ENCODE results near the gene ATG4C.
"Not testable (repeated sequence)": the region's sequence is repeated elsewhere in the genome, so short reads cannot be mapped to it uniquely, and the experiment has no call there.

Gene ATG4C

DNA sequence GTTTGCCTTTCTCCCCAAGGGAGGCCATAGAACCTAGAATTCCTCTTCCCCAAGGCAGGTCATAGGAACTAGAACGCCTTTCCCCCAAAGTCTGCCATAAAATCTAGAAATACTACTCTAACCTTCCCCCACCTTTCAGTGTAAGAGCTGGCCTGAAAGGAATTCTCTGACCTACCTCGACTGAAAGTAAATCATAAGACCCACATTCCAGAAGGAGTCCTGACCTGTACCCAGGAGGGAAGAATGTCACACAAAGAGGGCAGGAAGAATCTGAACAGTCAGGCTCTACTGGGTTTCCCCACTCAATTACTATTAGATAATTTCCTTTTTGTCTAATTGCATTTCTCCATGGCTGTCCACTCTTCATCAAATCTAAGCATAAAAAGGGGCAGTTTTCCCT is 5.7 kb upstream of the ATG4C start:
- no peak for DNase-seq

DNA sequence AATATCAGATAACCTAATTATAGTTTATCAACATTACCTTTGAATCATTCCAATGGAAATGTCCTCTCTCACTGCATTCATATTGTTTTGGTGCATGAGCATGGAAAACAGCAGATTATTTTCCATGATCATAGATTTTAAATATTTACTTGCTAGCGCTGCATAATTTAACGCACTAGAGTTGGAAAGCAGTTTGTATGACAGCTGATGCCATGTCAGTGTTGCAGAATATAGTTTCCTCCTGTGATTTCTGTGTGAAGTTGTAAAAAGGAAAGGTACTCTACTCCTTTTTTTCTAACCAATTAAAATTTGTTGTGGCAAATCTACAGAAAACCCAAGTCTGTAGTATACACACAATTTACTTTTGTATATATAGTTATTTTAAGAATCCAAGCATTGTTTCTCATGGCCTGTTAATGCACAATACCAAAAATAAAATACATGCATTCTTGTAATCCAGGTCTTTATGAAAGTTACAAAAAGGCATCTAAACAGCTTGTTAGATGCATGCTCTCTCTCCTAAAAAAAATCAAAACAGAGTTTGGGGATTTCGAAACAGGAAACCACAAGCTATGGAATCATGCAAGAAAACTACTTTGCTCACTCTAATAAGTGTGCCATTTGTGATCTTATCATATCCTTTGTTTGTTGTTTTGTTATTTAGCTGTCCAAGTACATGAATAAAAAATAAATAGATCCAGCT is 1.9 kb upstream of the ATG4C start:
- no peak for DNase-seq

DNA sequence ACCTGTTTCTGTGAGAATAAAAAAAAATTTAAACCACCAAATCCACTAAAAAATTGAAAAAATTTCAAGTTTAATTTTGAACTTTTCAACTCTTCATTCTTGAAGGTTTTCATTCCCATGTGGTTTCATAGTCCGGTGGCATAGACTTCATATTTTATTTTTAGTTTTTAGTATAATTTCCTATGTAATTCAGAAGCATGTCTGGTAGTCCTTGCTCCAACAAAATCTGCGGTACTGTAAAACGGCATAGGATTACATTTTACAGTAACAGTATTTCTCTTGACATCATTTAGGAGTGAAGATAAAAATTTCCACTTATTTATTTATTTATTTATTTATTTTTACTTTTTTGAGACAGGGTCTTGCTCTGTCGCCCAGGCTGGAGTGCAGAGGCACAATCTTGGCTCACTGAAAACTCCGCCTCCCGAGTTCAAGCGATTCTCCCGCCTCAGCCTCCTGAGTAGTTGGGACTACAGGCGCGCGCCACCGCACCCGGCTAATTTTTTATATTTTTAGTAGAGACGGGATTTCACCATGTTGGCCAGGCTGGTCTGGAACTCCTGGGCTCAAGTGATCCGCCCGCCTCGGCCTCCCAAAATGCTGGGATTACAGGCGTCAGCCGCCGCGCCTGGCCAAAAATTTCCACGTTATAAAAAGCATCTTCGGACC is 1.3 kb upstream of the ATG4C start:
- DNase-seq, result not testable (repeated sequence)

DNA sequence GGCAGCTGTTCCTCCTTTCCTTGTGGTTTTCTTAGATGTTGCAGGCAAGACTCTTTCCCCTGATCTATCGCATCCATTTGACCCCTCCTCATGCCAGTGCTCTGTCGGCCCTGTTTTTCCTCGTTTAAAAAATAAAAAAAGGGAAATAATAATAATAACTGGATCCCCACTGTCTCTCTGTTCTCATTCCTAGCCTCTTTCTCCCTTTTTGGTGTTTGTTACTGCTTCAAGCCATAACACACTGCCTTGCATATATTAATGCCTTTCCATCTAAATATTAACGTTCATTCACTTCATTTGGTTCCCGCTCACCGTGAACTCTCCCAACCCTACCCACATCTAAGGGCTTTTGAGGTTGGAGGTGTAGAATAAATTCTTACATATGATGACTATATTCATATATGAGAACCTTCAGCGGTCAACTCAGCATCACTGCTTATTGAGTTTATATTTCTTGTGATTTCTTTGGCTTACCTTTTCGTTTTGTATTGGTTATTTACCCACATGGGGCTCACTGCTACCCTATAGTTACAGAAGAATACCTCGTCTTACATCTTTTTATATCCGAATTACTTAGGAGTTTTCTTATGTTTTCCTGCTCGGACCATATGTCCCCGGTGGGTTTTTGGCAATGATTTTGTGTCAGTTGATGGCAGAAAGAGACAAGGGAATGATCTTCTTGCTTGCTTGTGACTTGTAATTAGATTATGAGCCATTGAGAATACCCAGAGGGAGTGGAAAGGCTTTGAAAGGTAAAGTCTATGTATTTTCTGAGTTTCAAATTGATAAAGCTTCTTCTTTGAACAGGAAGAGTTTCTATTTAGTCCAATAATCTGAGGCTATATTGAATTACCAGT is 805 bp downstream of the ATG4C start:
- DNase-seq, result no peak

DNA sequence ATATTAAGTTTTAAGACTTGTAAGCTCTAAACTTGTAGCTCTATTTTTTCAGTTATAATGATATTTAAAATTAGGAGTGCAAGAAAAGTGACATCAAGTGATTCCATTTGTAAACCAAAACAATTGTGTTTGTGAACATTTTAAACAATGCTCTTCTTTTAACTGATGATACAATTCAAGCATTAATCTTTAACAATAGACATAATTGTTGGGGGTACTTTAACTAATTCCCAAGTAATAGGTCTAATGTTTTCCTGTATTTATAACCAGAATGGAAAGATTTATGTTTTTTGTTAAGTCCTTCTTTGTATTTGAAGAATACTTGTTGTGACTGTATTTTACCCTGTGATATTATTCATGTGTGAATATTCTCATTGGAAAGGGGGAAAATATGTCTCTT is 6.8 kb downstream of the ATG4C start:
- no peak for DNase-seq

DNA sequence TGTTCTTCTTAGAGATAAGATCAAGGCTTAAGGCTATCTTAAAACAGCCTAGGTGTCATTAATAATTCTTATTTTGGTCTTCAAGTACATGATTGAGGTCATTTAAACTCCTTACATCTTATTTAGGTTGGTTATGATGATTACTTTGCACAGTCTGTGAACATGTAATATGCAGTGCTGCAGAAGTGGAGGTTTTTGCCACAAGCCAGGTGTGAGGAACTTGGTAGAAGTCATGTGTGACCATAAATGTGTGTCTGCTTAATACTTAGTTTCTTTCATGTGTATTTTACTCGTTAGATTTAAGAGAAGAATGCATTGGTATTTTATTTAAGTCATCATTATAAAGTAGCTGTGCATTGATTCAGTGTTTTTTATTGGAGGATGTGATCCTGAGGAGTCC is 10.1 kb downstream of the ATG4C start:
- no peak for DNase-seq

DNA sequence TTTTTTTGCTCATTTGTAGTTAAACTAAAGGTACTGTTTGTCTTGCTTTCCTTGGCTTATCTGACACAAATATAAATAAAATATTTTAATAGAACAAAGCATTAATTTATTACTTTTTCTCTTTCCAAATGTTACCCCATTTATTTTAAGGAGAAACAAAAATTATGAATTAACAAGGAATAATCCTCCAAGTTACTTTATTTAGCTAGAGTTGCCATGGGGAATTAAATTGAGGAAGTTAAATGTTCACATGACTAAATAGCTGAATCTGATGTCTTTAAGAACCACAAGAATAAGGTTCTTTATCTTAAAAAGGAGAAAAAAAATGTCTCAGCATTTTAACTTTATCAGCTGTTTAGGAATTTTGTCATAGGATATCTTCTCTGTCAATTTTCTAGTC is 12.3 kb downstream of the ATG4C start:
- DNase-seq, result no peak

DNA sequence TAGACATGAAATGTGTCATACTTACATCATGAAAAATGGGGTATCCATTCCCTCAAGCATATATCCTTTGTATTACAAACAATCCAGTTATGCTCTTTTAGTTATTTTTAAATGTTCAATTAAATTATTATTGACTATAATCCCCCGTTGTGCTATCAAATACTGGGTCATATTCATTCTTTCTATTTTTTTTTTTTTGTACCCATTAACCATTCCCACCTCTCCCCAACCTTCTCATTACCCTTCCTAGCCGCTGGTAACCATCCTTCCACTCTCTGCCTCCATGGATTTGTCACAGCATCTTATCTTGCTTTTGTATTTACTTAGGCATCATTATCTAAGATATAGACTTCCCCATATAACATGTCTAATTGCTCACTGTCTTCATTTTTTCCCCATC is 15.8 kb downstream of the ATG4C start:
- no peak for DNase-seq

DNA sequence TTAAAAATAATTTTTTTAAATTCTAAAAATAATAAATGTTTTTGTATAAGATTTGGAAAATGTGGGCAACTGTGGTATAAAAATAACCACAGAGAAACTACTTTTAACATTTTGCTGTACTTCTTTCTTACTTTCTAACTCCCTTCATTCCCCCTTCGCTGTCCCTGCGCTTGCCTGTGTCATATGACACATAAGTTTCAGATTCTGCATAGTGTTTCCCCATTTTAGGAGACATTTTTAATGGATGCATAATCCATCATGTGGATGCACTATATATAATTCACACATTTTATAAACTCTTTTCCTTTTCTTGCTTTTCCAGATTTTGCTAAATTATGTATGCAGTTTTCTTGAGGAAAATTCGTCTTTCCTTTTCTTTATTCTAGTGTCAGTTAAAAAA is 16.3 kb downstream of the ATG4C start:
- no peak for DNase-seq

DNA sequence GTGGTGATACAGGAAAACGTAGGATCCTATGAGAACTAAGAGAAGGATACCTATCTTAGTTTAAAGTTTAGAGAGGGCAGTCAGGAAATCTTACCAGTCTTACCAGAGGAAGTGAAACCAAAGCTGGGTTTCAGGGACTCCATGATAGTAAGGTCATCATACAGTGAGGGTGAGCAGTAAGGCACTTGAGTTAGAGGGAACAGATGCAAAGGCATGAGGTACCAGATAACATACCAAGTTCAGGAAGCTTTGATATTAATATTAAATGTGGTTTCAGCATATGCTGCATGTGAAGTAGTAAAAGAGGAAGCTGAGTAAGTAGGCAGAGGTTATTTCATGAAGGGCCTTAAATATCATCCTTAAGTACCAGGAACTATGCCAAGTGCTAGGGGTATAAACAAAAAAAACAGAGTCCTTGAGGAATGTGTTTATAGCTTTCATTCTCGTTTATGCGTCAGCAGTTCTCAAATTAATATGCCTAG is 16.9 kb downstream of the ATG4C start:
- DNase-seq, result no peak

DNA sequence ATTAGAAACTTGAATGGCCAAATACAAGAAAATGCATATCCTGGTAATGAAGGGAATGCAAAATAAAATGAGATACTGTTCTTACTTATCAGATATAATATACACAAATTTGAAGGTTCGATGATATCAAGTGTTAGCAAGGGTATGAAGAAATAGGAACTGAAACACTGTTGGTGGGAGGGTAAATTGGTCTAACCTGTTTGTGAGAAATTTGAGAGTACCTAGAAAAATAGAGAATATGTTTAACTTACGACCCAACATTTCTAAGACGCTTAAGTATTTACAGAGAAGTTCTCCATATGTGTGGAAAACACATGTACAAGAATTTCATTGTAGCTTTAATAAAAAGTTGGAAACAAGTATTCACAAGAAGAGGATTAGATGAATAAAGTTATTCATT is 25.9 kb downstream of the ATG4C start:
- no peak for DNase-seq

DNA sequence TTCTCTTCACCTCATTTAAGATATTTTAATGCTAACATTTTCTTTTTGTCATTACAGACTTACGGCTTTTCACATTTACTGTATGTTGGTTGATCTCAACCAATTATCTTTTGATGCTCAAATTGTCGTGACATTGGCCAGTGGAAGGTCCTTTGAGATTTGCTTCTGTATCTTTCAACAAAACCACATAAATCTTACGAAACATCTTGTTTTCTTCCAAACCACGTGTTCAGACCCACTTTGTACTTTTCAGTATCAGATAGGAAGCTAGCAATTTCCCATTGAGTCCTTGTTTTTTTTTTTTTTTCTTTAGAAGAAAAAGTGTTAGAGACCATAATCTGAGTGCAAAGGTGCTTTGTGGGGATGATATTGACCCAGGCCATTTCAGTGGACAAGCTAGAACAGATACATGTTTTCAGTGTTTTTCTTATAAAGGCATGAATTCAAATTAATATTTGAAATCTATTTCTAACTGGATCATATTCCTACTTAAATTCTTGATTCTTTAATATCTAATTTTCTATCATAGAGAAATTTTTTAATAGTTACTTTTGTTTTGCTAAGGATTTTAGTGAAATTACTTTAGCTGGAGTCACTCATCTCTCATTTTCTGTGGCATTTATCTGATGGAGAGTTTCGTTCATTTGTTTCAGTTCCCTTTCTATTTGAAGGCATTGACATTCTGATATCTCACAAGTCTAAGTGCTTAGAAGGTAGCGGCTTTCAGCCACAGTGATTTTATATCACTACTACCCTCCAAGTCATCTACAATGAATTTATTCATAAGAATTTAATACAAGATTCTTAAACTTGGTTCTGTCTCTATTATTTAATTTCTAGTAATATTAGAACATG is 26.7 kb downstream of the ATG4C start:
- no peak for DNase-seq

DNA sequence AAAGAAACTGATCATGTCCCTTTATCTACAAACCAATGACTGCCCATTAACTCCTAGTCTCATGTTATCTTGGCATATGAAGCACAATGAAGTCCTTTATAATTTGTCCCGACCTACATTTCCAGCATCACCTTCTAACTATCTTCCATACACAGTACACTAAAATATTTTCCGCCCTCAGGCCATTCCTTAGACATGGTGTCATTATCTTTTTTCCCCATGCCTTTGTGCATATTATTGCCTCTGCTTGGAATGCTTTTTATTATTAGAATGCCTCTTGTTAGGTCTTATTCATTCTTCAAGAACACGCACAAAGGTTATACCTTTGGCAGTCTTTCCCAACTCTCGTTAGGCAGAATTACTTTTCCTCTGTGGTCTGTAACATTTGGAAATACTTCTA is 39.6 kb downstream of the ATG4C start:
- DNase-seq, result no peak

DNA sequence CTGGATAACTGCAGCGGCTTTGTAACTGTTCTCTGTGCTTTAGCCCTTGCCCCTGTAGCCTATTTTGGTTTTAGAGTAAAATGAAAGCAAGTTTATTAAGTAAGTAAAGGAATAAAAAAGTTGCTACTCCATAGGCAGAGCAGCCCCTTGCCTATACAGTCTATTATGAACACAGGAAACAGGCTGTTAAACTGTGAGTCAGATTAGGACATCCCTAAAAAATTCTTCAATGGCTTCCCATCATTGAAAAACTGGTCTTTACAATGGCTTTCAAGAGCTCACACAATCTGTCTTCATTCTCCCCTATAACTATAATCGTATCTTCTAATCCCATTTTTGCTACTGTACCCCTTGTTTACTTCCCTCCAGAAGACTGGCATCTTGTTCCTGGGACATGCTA is 43.0 kb downstream of the ATG4C start:
- no peak for DNase-seq

DNA sequence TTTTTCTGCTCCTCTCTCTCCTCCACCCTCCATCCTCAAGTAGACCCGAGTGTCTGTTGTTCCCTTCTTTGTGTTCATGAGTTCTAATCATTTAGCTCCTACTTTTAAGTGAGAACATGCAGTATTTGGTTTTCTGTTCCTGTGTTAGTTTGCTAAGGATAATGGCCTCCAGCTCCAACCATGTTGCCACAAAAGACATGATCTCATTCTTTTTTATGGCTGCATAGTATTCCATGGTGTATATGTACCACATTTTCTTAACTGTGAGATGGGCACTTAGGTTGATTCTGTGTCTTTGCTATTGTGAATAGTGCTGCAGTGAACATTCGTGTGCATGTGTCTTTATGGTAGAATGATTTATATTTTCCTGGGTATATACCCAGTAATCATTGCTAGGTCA is 43.9 kb downstream of the ATG4C start:
- not testable (repeated sequence) for DNase-seq

DNA sequence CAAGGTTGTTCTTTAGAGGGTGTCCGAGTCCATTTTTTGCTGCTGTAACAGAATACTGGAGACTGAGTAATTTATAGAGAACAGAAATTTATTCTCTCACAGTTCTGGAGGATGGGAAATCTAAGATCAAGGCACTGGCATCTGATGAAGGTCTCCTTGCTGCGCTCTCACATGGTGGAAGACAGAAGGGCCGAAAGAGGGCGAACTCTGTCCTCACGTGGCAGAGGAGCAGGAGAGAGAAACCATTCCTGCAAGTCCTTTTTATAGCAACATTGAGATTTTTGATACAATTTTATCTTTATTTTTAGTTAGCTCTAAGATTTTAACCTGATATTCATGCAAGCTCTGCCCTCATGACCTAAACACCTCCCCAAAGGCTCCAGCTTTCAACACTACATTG is 48.3 kb downstream of the ATG4C start:
- DNase-seq, result no peak

DNA sequence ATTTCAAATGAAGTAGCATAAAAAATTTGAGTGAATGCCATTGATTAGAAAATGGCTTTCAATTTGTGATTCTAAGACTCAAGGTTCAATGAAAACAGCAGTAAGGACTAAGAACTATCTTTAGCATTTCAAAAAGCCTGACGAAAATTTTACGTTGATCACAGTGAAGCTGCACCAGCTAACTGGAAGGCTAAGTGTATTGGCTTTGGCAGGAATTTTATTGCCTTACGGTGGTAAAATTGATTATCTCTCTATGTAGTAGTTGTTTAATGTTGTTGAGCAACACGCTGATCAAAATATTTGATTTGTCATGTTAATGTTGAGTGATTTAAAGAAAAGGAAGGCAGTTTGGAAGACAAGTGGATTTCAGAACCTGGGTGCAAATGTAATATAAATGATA is 49.6 kb downstream of the ATG4C start:
- no peak for DNase-seq

DNA sequence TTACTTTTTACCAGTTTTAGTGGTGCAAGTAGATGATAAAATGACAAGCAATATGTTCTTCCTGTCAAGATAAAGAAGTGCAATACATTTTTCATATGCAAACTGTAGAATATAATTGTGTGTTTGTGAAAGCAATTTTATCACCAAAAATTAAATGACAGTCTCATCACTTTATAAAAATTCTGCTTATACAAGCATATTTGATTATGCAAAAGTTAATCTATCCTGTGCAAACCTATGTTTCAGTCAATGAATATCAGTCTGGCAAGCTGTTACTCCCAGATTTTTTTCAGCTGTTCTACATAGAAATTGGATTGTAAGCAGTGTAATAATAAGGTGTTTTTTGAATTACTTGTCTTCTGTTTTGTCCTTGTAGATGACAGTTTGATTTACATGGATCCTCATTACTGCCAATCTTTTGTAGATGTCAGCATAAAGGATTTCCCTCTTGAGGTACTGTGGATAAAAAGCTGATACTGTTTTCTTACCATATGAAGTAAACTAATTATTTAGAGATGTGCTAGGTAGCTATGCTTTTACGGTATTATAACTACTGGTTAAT is 50.5 kb downstream of the ATG4C start:
- DNase-seq, result no peak

DNA sequence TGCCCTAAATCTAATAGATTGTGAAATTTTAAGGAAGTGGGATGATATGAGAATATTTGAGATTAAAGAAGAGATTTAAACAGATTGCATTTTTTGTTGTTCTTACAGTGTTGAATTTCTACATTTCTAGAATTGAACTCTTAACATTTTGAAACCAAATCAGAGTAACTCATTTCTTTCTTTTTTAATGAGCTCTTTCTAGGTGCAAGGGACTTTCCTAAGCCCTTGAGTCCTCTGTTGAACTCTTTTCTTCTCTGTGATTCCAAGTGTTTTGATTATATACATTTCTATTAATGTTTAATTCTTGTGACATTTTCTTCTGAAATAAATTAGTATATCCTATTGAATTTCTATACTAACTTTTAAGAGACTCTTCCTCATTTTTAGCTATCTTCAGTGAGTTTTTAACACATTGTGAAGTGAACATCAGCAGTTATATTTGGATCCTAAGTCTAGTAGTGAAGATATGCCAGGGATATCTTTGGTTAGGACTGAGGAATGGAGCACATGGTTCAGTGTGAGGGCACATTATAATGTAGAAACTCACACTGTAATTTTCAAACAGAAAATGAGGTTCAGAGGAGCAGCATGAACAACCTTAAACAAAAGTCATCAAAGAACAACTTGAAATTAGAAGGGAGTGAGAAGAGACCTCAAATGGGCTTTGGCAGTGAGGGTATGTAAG is 53.1 kb downstream of the ATG4C start:
- DNase-seq, result no peak

DNA sequence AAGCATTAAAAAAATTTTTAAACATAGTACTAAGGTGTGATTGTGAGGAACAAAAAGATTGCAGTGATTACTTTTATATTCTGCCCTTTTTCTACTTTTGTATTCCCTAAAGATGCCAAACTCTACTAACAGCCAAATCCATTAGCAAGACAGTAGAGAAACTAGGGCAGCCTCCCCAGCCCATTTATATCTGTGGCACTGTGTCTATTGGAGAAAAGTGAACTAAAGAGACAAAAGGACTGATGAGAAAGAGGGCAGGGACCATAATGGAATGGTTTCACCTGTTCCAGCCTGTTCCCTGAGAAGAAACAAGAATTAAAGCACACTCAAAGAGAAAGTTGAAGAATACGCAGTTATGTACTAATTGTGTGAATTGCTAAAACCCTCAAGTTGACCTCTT is 56.6 kb downstream of the ATG4C start:
- DNase-seq, result no peak

DNA sequence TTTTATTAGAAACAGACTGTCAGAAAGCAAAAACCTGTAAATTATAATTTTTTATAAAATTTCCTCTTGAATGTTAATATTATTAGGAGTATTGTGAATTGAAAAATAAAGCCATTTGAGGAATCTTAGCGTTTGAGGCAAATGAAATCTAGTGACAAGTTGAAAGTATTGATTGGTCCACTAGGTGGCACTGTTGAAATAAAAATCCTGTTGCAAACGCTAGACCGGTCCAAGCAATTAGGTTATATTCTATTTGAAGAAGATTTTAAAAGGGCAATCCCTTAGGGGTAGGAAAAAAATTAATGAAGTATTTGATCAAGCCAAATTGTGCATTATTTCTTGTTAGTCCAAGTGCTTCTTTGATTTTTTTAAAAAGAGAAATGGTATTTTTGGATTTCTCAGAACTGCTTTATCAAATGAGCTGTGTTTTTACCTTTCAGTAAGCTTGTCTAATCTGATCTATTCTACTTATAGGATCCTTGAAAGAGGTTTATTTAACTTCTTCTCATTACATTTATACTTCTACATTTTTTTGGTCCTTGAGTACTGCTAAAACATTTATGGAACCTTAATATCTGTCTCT is 57.7 kb downstream of the ATG4C start:
- DNase-seq, result no peak

DNA sequence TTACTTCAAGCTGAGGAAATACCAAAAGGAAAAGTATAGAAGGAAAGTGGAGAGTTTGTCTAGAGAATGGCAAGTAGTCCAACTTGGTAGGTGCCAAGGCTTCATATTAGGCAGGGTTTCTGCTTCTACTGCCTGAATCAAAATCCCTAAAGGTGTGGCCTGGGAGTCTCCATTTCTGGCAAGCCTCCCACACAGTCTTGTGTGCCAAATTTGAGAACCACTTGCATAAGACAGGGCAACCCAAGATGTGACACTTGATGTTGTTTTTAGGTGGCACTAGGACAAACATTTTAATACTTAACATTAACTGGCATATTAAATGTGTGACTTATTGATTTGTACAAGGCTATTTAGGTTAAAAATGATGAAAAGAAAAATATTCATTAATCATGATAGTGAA is 60.1 kb downstream of the ATG4C start:
- no peak for DNase-seq
